ENCODE measurements around the gene SLC38A6.

The SLC38A6 gene

DNA sequence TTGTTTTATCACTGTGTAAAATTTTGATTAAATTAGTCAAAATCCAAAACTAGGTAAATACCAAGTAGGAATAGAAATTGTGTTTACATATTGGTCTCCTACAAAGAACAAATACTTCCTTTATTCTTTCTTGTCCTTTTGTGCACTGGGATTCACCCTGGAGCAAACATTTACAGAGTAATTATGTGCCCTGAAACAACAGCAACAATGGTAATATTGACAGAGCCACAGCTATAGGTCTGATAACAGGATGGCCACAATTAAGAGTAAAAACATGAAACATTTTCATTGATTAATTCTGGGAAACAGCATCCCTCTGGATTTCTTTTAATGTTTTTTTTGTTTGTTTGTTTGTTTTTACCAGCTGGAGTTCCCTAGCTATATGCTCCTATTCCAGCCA is 61.2 kb downstream of the SLC38A6 start:
- no peak for TF ChIP-seq YY1 (IDR thresholded peaks at IDR 0.05; ENCODE audit: low read depth)
- TF ChIP-seq RAD21 (IDR thresholded peaks at IDR 0.05; ENCODE audit: low read depth), result no peak
- no peak for TF ChIP-seq ZBTB7A (IDR thresholded peaks at IDR 0.05; ENCODE audit: low read depth)
- TF ChIP-seq CREB1 (IDR thresholded peaks at IDR 0.05; ENCODE audit: low read depth), result no peak
- no peak for TF ChIP-seq EP300 (IDR thresholded peaks at IDR 0.05; ENCODE audit: borderline replicate concordance)
- no peak for TF ChIP-seq NFIC (IDR thresholded peaks at IDR 0.05)
- TF ChIP-seq FOXM1 (IDR thresholded peaks at IDR 0.05; ENCODE audit: borderline replicate concordance, low read depth), result no peak
- no peak for TF ChIP-seq TAF1 (IDR thresholded peaks at IDR 0.05; ENCODE audit: low read depth)

GRCh38 chr14:61043506-61043905 is 62.5 kb downstream of the SLC38A6 start:
- TF ChIP-seq TCF12 (IDR thresholded peaks at IDR 0.05; ENCODE audit: low read depth) (no peak), EP300 (IDR thresholded peaks at IDR 0.05; ENCODE audit: borderline replicate concordance) (no peak), FOXM1 (IDR thresholded peaks at IDR 0.05; ENCODE audit: borderline replicate concordance, low read depth) (no peak), TEAD4 (IDR thresholded peaks at IDR 0.05) (no peak), USF1 (IDR thresholded peaks at IDR 0.05) (no peak), NFIC (IDR thresholded peaks at IDR 0.05) (no peak), YY1 (IDR thresholded peaks at IDR 0.05; ENCODE audit: low read depth) (no peak), CEBPB (IDR thresholded peaks at IDR 0.05) (no peak), TAF1 (IDR thresholded peaks at IDR 0.05; ENCODE audit: low read depth) (no peak), EGR1 (IDR thresholded peaks at IDR 0.05) (no peak), CREB1 (IDR thresholded peaks at IDR 0.05; ENCODE audit: low read depth) (no peak), ZBTB7A (IDR thresholded peaks at IDR 0.05; ENCODE audit: low read depth) (no peak)
- TF ChIP-seq, protein P1, sequence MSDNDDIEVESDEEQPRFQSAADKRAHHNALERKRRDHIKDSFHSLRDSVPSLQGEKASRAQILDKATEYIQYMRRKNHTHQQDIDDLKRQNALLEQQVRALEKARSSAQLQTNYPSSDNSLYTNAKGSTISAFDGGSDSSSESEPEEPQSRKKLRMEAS (IDR thresholded peaks at IDR 0.05), result no peak
- TF ChIP-seq, protein P2, sequence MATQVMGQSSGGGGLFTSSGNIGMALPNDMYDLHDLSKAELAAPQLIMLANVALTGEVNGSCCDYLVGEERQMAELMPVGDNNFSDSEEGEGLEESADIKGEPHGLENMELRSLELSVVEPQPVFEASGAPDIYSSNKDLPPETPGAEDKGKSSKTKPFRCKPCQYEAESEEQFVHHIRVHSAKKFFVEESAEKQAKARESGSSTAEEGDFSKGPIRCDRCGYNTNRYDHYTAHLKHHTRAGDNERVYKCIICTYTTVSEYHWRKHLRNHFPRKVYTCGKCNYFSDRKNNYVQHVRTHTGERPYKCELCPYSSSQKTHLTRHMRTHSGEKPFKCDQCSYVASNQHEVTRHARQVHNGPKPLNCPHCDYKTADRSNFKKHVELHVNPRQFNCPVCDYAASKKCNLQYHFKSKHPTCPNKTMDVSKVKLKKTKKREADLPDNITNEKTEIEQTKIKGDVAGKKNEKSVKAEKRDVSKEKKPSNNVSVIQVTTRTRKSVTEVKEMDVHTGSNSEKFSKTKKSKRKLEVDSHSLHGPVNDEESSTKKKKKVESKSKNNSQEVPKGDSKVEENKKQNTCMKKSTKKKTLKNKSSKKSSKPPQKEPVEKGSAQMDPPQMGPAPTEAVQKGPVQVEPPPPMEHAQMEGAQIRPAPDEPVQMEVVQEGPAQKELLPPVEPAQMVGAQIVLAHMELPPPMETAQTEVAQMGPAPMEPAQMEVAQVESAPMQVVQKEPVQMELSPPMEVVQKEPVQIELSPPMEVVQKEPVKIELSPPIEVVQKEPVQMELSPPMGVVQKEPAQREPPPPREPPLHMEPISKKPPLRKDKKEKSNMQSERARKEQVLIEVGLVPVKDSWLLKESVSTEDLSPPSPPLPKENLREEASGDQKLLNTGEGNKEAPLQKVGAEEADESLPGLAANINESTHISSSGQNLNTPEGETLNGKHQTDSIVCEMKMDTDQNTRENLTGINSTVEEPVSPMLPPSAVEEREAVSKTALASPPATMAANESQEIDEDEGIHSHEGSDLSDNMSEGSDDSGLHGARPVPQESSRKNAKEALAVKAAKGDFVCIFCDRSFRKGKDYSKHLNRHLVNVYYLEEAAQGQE (IDR thresholded peaks at IDR 0.05; ENCODE audit: low read depth), result no peak

DNA sequence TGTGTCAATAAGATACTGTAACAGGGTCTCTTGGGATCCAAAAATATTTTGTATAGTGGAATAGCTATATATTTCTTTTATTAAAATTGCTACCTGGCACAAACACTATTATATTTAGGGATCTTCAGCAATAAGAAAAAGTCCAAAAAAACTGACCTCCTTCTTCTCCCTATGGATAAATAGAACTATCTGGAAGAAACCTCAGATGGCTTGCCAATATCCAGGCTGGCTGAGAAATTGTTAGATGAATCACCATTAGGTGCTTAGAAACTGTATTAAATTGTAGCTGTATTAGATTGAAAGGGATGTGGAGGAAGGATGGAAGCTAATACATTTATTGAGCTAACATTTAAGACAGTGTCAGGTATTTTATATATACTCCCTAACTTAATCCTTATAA is 66.0 kb downstream of the SLC38A6 start:
- TF ChIP-seq YY1 (IDR thresholded peaks at IDR 0.05; ENCODE audit: low read depth), result no peak

- TF ChIP-seq NFIC (IDR thresholded peaks at IDR 0.05), result no peak
- no peak for TF ChIP-seq ZBTB7A (IDR thresholded peaks at IDR 0.05; ENCODE audit: low read depth)
- no peak for TF ChIP-seq CREB1 (IDR thresholded peaks at IDR 0.05; ENCODE audit: low read depth)
- no peak for TF ChIP-seq TAF1 (IDR thresholded peaks at IDR 0.05; ENCODE audit: low read depth)
- TF ChIP-seq EGR1 (IDR thresholded peaks at IDR 0.05), result no peak
- TF ChIP-seq, protein P2 (IDR thresholded peaks at IDR 0.05; ENCODE audit: low read depth), result no peak
- TF ChIP-seq USF1 (IDR thresholded peaks at IDR 0.05), result no peak
- no peak for TF ChIP-seq FOXM1 (IDR thresholded peaks at IDR 0.05; ENCODE audit: borderline replicate concordance, low read depth)
- TF ChIP-seq RAD21 (IDR thresholded peaks at IDR 0.05; ENCODE audit: low read depth), result no peak
- no peak for TF ChIP-seq EP300 (IDR thresholded peaks at IDR 0.05; ENCODE audit: borderline replicate concordance)
- TF ChIP-seq, protein P1 (IDR thresholded peaks at IDR 0.05), result no peak
- TF ChIP-seq CEBPB (IDR thresholded peaks at IDR 0.05), result no peak
These were observed 67.6 kb downstream of the SLC38A6 start for GRCh38 chr14:61048640-61049039.

DNA sequence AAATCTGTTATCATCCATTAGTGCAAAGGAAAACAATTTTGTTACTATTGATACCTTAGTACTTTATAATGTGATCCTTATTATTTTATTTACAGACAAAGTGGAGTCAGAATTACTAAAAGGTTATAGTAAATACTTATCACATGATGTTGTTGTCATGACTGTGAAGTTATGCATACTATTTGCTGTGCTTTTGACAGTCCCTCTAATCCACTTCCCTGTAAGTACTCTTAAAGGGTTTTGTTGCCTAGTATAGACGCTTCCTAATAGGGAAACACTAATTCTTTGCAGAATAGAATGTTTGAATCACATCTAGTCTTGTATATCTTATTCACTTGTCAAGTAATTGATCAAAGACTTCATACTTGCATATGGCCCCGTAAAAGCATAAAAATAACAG is 69.4 kb downstream of the SLC38A6 start:
- TF ChIP-seq RAD21 (IDR thresholded peaks at IDR 0.05; ENCODE audit: low read depth) (no peak), YY1 (IDR thresholded peaks at IDR 0.05; ENCODE audit: low read depth) (no peak)

DNA sequence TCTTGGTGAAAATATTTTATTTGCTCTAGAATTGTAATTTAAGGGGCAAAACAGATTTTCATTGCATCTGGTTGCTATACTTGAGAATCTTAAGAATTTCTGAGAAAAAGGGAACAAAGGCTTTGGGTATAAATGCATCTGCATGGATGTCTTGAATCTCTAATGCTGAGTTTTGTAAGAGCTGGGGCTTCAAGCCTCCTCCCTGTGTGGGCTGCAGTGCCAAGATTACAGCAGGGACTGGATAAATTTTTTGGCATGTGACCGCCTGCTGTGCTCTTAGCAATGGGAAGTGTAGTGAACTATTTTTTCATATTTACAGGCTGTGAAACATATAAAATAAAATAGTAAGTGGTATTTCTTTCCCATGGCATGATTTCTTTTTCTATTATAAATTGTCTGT is 70.0 kb downstream of the SLC38A6 start:
- TF ChIP-seq, protein P2 (IDR thresholded peaks at IDR 0.05; ENCODE audit: low read depth), result no peak
- TF ChIP-seq FOXM1 (IDR thresholded peaks at IDR 0.05; ENCODE audit: borderline replicate concordance, low read depth) (no peak), TEAD4 (IDR thresholded peaks at IDR 0.05) (no peak), TAF1 (IDR thresholded peaks at IDR 0.05; ENCODE audit: low read depth) (no peak), YY1 (IDR thresholded peaks at IDR 0.05; ENCODE audit: low read depth) (no peak), RAD21 (IDR thresholded peaks at IDR 0.05; ENCODE audit: low read depth) (no peak), TCF12 (IDR thresholded peaks at IDR 0.05; ENCODE audit: low read depth) (no peak), EGR1 (IDR thresholded peaks at IDR 0.05) (no peak), CEBPB (IDR thresholded peaks at IDR 0.05) (no peak), EP300 (IDR thresholded peaks at IDR 0.05; ENCODE audit: borderline replicate concordance) (no peak), CREB1 (IDR thresholded peaks at IDR 0.05; ENCODE audit: low read depth) (no peak), ZBTB7A (IDR thresholded peaks at IDR 0.05; ENCODE audit: low read depth) (no peak), NFIC (IDR thresholded peaks at IDR 0.05) (no peak), USF1 (IDR thresholded peaks at IDR 0.05) (no peak)
- TF ChIP-seq, protein P1 (IDR thresholded peaks at IDR 0.05), result no peak

Measured in Ishikawa (cell line).